HG03575 (cell line): ENCODE data around the gene LRRTM2.
"Not testable (repeated sequence)": the region's sequence is repeated elsewhere in the genome, so short reads cannot be mapped to it uniquely, and the experiment has no call there.

ENCODE experiments used
- ATAC-seq: cut with Tn5 transposase; IDR thresholded peaks from one replicate; pipeline ENCODE4 v1.9.1; 2021; ENCODE audit not compliant: unreplicated experiment, insufficient number of reproducible peaks, low FRiP score; ENCODE audit errors: extremely low read depth

Gene LRRTM2, protein sequence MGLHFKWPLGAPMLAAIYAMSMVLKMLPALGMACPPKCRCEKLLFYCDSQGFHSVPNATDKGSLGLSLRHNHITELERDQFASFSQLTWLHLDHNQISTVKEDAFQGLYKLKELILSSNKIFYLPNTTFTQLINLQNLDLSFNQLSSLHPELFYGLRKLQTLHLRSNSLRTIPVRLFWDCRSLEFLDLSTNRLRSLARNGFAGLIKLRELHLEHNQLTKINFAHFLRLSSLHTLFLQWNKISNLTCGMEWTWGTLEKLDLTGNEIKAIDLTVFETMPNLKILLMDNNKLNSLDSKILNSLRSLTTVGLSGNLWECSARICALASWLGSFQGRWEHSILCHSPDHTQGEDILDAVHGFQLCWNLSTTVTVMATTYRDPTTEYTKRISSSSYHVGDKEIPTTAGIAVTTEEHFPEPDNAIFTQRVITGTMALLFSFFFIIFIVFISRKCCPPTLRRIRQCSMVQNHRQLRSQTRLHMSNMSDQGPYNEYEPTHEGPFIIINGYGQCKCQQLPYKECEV

GRCh38 chr5:138874771-138875551 is at the start of gene LRRTM2:
Gene LRRTM2 (minus strand): TSS chr5:138875335. CDS start chr5:138874911, 424 bp downstream.
- no peak for ATAC-seq

DNA sequence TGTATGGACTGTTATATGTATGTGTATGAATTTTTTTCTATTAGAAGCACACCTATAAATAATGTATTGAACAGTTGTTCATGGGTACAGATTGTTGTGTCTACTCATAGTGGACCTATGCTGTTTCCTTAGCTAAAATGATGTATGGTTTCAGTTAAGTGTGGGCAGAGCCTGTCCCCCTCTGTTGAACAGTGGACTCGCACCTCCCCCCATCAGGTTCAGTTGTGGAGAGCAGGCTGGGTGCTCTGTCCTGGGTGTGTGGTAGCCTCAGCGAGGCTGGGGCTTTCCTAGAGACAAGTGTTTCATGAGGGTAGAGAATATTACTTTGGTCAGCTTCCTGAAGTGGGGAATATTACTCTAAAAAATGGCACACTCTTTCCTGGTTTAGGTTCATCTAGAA is 47.4 kb upstream of the LRRTM2 start:
- ATAC-seq = no peak

GRCh38 chr5:138921362-138921761 is 46.2 kb upstream of the LRRTM2 start:
- not testable (repeated sequence) for ATAC-seq

DNA sequence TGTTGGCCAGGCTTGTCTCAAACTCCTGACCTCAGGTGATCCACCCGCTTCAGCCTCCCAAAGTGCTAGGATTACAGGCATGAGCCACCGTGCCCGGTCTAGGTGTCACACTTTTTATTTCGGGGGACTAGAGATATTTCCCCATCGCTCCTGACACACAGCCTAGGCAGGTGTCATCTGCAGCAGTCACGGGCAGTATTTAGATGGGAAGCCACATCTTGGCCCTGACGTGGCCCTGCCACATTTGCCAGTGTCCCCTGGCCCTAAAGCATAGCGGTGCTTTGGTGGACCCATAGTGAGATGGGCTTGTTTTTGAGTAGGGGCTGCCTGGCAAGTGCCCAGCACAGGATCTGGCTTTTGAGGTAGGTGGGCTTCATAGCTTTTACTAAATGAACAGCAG is 45.0 kb upstream of the LRRTM2 start:
- ATAC-seq = no peak

DNA sequence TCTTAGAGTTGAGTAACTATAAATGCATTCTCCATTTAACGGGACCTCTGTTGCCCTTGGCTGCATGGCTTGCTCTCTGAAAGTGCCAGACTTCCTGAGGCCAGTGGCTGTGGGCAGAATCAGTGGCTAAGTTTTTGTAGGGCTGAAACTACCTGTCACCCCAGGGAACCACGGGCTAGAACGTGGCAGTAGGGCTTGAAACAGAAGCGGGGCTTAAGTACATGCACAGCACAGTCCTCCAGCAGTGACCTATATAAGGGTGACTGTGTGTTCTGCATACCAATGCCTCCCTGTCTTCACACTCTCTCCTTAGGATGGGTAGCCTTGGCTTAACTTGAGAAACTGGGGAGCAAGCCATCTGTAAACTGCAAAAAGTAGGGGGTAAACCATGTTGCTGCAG is 43.6 kb upstream of the LRRTM2 start:
- no peak for ATAC-seq

DNA sequence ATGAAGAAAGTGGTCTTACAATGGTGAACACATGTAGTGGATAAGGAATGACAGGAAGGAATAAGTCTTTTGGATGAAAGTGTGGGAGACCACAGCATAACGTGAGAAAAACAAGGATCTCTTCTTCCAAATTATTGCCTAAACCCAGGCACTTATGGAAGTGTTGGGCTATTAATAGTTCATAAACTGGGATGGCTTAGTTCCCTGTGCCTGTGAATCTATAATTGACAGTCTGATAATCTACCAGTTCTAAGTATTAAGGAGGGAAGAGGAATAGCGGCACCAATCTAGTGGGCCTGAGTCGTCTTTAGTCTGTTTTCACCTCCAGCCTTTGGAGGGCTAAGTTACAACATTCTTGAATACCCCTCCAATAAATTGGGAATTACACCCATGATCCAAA is 39.2 kb upstream of the LRRTM2 start:
- no peak for ATAC-seq

- ATAC-seq = no peak
These were observed 38.6 kb upstream of the LRRTM2 start for GRCh38 chr5:138913773-138914172.

- ATAC-seq = no peak
These were observed 37.0 kb upstream of the LRRTM2 start for GRCh38 chr5:138912093-138912492.

GRCh38 chr5:138911441-138911840 is 36.3 kb upstream of the LRRTM2 start:
- ATAC-seq = no peak

GRCh38 chr5:138910546-138911185 is 35.5 kb upstream of the LRRTM2 start:
- no peak for ATAC-seq

- ATAC-seq = no peak
These were observed 34.6 kb upstream of the LRRTM2 start for GRCh38 chr5:138909734-138910133.

- no peak for ATAC-seq
These were observed 30.4 kb upstream of the LRRTM2 start for GRCh38 chr5:138905541-138905940.

DNA sequence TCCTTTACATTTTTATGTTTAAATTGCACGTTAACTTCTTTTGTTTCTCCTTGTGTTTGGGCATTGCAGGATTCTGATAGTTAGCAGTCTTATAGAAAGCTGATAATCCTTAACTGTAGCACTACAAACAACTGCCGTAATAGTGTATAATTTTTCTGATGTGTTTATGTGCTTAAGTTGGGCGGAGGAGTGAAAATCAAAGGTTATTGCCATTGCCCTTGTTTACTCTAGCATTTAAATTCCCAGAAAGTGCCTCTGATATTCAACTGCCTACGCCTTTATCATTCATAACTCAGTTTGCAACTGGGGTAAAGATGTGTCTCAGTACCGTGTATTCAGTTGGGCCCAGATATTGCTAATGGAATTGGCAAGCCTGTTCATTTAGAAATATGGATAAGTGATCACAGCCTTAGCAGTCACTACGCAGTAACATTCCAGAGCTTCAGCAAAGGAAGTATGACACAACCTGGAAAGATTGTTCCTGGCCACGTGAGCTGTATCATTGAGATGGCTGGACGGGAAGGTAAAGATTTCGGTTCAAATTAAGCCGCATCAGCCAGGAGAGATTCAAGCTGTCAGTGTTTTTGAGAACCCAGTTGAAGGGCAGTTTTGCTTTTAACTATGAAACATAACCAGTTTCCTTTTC is 28.1 kb upstream of the LRRTM2 start:
- ATAC-seq = no peak

DNA sequence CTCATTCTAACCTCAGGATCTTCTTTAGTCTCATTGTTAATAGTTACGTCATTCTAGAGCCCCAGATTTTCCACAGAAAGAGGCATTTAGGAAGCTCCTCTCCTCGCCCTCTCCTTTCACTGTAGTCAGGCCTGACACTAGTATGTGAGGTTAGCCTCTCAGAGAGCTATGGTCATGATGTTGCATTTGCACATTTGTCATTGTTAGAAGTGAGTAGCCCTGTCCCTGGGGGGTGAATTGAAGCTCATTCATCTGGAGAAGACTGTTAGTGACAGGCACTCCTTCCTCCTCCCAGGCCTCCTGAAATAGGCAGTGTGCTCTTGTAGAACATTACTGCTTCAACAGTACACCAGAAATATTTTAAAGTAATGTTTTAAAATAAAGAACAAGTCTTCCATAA is 26.6 kb upstream of the LRRTM2 start:
- ATAC-seq = no peak

GRCh38 chr5:138900281-138900965 is 25.3 kb upstream of the LRRTM2 start:
- no peak for ATAC-seq

- ATAC-seq = no peak
These were observed 23.6 kb upstream of the LRRTM2 start for GRCh38 chr5:138898742-138899141.

GRCh38 chr5:138898299-138898698 is 23.2 kb upstream of the LRRTM2 start:
- no peak for ATAC-seq

DNA sequence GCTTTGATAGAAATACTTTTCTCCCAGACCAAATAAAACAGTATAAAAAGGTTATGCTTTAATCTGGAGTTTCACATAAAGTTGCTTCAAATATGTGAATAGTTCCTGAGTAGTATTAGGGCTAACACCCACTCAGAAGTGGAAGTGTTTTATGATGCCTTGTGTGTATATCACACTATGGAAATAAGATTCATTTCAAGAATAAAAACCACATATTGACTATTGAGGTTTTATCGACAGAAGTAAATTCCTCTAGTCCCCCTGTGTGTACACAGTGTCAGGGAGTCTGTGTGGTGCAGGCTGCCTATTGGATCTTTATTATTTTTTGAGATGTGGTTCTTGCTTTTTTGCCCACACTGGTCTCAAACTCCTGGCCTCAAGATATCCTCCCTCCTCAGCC is 20.8 kb upstream of the LRRTM2 start:
- ATAC-seq = no peak

DNA sequence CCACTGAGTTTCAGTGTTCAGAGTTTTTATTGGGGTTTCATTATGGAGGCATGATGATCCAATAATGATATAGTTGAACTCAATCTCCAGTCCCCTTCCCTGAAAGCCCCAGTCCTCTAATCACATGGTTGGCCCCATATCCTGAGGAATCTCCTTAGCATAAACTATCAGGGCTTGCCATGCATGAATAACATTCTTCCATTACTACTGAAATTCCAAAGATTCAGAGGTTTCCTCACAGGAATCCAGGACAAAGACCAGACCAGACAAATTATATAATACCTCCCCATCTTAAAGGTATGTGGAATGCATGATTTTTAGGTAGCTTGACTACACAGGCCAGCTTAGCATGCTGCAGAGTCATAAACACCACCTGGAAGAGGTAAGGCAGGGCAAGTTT is 15.5 kb upstream of the LRRTM2 start:
- ATAC-seq = no peak
